NB4 (cell line): ENCODE results near the gene EMILIN1.

Experiments
- TF ChIP-seq, protein P1 (sequence below): IDR thresholded peaks from 2 replicates; pipeline ENCODE4 v1.6.1; 2011; ENCODE audit warnings: low read depth, low read length
- TF ChIP-seq, protein P2 (sequence below): IDR thresholded peaks from one replicate; pipeline ENCODE4 v1.5.1; 2012; ENCODE audit warnings: low read depth, low read length

DNA sequence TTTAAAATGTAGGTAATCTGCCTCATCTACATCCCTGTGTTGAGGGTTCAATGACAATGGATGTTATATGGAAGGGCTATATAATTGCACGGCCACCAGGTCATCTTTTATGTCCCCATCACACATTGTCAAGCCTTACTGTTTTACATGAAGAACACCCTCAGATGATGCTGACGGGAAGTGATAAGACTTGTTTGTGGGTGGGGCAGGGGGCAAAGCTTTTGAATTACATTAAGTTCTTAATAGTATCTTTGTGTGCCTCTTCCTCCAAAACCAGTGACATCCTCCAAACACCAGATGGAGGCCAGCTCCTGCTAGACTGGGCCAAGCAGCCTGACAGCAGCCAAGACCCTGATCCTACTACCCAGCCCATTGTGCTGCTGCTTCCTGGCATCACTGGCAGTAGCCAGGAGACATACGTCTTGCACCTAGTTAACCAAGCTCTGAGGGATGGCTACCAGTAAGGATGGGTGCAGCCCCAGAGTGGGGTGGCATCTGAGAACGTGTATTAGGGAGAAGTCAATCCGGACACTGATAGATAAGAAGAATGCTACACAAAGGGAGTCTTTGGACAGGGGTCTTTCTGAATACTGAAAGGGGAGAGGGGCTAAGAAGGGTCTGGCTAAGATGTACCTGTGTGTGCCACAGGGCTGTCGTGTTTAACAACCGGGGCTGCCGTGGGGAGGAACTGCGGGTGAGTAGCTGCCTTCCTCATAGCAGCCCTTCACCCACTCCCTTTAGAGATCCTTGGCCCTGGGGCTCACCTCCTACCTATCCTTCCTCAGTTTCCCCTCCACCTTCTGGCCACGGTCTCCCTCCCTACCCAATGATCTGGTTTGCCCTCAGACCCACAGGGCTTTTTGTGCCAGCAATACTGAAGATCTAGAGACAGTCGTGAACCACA is 50.5 kb downstream of the EMILIN1 start:
- TF ChIP-seq, protein P1, sequence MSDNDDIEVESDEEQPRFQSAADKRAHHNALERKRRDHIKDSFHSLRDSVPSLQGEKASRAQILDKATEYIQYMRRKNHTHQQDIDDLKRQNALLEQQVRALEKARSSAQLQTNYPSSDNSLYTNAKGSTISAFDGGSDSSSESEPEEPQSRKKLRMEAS: no peak
- TF ChIP-seq, protein P2, sequence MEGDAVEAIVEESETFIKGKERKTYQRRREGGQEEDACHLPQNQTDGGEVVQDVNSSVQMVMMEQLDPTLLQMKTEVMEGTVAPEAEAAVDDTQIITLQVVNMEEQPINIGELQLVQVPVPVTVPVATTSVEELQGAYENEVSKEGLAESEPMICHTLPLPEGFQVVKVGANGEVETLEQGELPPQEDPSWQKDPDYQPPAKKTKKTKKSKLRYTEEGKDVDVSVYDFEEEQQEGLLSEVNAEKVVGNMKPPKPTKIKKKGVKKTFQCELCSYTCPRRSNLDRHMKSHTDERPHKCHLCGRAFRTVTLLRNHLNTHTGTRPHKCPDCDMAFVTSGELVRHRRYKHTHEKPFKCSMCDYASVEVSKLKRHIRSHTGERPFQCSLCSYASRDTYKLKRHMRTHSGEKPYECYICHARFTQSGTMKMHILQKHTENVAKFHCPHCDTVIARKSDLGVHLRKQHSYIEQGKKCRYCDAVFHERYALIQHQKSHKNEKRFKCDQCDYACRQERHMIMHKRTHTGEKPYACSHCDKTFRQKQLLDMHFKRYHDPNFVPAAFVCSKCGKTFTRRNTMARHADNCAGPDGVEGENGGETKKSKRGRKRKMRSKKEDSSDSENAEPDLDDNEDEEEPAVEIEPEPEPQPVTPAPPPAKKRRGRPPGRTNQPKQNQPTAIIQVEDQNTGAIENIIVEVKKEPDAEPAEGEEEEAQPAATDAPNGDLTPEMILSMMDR: no peak
